ENCODE data around the gene SELENOK.

DNA sequence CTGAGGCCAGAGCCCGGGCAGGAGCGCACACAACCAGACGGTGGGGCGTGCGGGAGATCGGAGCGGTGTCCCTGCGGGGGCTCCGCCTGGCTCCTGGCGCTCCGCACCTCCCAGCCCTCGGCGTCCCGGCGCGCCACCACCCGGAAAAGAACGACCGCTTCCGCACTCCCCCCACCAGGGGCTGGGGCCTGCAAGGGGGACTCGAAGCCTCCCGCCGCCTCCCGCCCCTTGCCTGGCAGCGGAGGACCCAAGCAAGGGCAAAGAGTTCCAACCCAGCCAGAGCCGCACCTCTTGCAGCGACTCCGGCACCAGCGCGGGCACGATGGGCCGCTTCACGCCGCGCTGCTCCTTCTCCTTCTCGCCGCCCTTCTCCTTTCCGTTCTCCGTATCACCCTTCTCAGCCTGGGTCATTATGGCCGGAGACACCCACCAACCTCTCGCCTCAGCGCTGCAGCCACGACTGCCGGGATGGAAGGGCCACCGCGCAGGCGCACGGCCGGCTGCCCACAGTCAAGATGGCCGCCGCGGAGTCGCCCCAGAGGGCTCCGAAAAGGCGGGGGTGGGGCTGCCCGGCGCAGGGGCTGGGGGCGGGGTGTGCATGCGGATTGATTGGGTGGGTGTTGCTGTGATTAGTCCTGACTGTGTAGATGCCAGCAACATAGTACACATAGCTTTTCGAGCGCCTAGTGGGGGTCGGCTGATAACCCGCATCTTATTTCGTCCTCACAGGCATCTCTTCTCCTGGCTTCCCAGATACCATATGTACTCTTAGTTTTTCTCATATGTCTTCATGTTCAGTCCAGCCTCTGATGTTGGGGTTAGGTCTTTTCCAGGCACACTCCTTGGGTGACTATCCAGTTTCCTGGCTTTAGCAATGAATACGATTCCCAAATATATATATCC, 9.7 kb downstream of the SELENOK start, which contains the start of gene ACTR8:
- peak in 3 of 7 experiments; percentile 25 to 38 (median 32) for TF ChIP-seq CTCF (IDR thresholded peaks at IDR 0.05)
- peak; percentile 51 to 88 (median 85) for TF ChIP-seq POLR2A (IDR thresholded peaks at IDR 0.05)

All from body of pancreas (tissue), 4 donors.